A549 (cell line): ENCODE measurements around the gene KRT6B. TPM values are rescaled to one million over a fixed set of nuclear protein-coding genes. Genes with fewer than 3 reads are reported as not detected.
A peak's percentile ranks its signal among the peaks of the same experiment; 100 is the strongest.

Source experiments
- ATAC-seq, 2 experiments: fragments of 200-7000 bp in 1 of 2; fragments of >200 bp in 1 of 2; cut with Nextera tagmentation in 1 of 2; cut with Tn5 transposase in 1 of 2; 3 replicates each; pipeline versions ENCODE4 v1.8.0 to v1.9.1; 2018 to 2020; ENCODE audit warnings: mild to moderate bottlenecking in 1 of 2, moderate library complexity in 1 of 2
- CTCF ChIA-PET: fragments of 300-600 bp; sonication (Branson Sonifier 250); formaldehyde crosslinking; extraction: SDS; loops from one replicate; lab custom pipeline; 2021; ENCODE audit warnings: antibody characterized with exemption, inconsistent platforms; lab: Yijun Ruan, JAX
- POLR2A ChIA-PET: fragments of 350-600 bp; formaldehyde crosslinking; extraction: SDS; loops from one replicate; lab custom pipeline; 2021; ENCODE audit warnings: antibody characterized with exemption, inconsistent platforms; lab: Yijun Ruan, JAX
- DNase-seq, 2 experiments: peaks; one replicate each; pipeline versions ENCODE4 v3.0.0 to v3.0.0-alpha.2; 2011 to 2016; ENCODE audit warnings: low read depth in 1 of 2, low spot score in 1 of 2
- FAIRE-seq: peaks from 2 replicates; lab custom pipeline; 2011; peaks lifted over from hg19 to GRCh38; lab: Jason Lieb, UNC
- H3K27ac ChIP-seq, 2 experiments: fragments of >200 bp; sonication (Bioruptor Twin); formaldehyde crosslinking; 3 replicates each; pipeline ENCODE4 v1.5.1; 2016 to 2017
- H3K4me1 ChIP-seq: fragments of >200 bp; sonication (Bioruptor Twin); formaldehyde crosslinking; 3 replicates; pipeline ENCODE4 v1.6.1; 2016
- H3K4me2 ChIP-seq: fragments of >200 bp; sonication (Bioruptor Twin); formaldehyde crosslinking; 3 replicates; pipeline ENCODE4 v1.6.1; 2016
- H3K4me3 ChIP-seq: fragments of >200 bp; sonication (Bioruptor Twin); formaldehyde crosslinking; 3 replicates; pipeline ENCODE4 v1.5.1; 2016
- H3K9me3 ChIP-seq: fragments of >200 bp; sonication (Bioruptor Twin); formaldehyde crosslinking; 3 replicates; pipeline ENCODE4 v1.6.1; 2016
- BHLHE40 ChIP-seq: IDR thresholded peaks from 2 replicates; pipeline ENCODE4 v1.6.1; 2012; ENCODE audit warnings: low read depth, low read length, inconsistent platforms
- CBX8 ChIP-seq: fragments of 200-600 bp; sonication (generic); IDR thresholded peaks from 2 replicates; pipeline ENCODE4 v1.6.1; 2016
- EHMT2 ChIP-seq: fragments of 200-600 bp; sonication (generic); IDR thresholded peaks from 2 replicates; pipeline ENCODE4 v1.6.1; 2016; ENCODE audit warnings: antibody characterized with exemption, low read depth, mild to moderate bottlenecking, moderate library complexity
- EP300 ChIP-seq, 2 experiments: fragments of >200 bp; sonication (Bioruptor Twin); formaldehyde crosslinking; IDR thresholded peaks; 2 replicates in 1 of 2; 3 replicates in 1 of 2; pipeline ENCODE4 v1.6.1; 2016 to 2017
- ESRRA ChIP-seq: fragments of 150-350 bp; IDR thresholded peaks from 2 replicates; pipeline ENCODE4 v1.6.1; 2014; ENCODE audit warnings: mild to moderate bottlenecking, low read length, borderline replicate concordance
- HDAC2 ChIP-seq: fragments of 200-600 bp; sonication (generic); IDR thresholded peaks from 2 replicates; pipeline ENCODE4 v1.6.1; 2016
- HEYL ChIP-seq: fragments of 250-450 bp; sonication (Bioruptor Pico); IDR thresholded peaks from 2 replicates; pipeline ENCODE4 v1.8.0; 2021; ENCODE audit warnings: mild to moderate bottlenecking, moderate library complexity
- HOXA7 ChIP-seq: fragments of 250-450 bp; sonication (Bioruptor Pico); IDR thresholded peaks from 2 replicates; pipeline ENCODE4 v1.5.0; 2020; ENCODE audit warnings: mild to moderate bottlenecking, moderate library complexity
- HOXB13 ChIP-seq: fragments of 250-450 bp; sonication (Bioruptor Pico); IDR thresholded peaks from 2 replicates; pipeline ENCODE4 v1.5.0; 2020; ENCODE audit warnings: low read depth, mild to moderate bottlenecking, moderate library complexity
- HOXB5 ChIP-seq: fragments of 250-450 bp; sonication (Bioruptor Pico); IDR thresholded peaks from 2 replicates; pipeline ENCODE4 v1.5.0; 2020; ENCODE audit warnings: mild to moderate bottlenecking, moderate library complexity
- JUN ChIP-seq, 2 experiments: fragments of >200 bp; sonication (Bioruptor Twin); formaldehyde crosslinking; IDR thresholded peaks; 2 replicates in 1 of 2; 3 replicates in 1 of 2; pipeline ENCODE4 v1.6.1; 2016 to 2017
- JUNB ChIP-seq: fragments of >200 bp; sonication (Bioruptor Twin); formaldehyde crosslinking; IDR thresholded peaks from 2 replicates; pipeline ENCODE4 v1.6.1; 2016
- KDM1A ChIP-seq: fragments of 200-600 bp; sonication (generic); IDR thresholded peaks from 2 replicates; pipeline ENCODE4 v1.6.1; 2016; ENCODE audit warnings: low read depth, mild to moderate bottlenecking
- MAZ ChIP-seq: fragments of 150-350 bp; IDR thresholded peaks from 2 replicates; pipeline ENCODE4 v1.6.1; 2014; ENCODE audit warnings: antibody characterized with exemption, low read depth, low read length, borderline replicate concordance
- NPAS2 ChIP-seq: fragments of 250-450 bp; sonication (Bioruptor Pico); IDR thresholded peaks from 2 replicates; pipeline ENCODE4 v1.8.0; 2022; ENCODE audit warnings: mild to moderate bottlenecking, moderate library complexity, borderline replicate concordance
- RNF2 ChIP-seq: fragments of 200-600 bp; sonication (generic); IDR thresholded peaks from 2 replicates; pipeline ENCODE4 v1.6.1; 2016; ENCODE audit warnings: low read depth, mild to moderate bottlenecking, antibody characterized with exemption, moderate library complexity, borderline replicate concordance
- ZFP36 ChIP-seq: fragments of 450-650 bp; IDR thresholded peaks from 2 replicates; pipeline ENCODE4 v1.6.1; 2014; ENCODE audit warnings: borderline replicate concordance; ENCODE audit not compliant: partially characterized antibody
- ZNF302 ChIP-seq: fragments of 250-450 bp; sonication (Bioruptor Pico); IDR thresholded peaks from 2 replicates; pipeline ENCODE4 v1.9.0; 2021; ENCODE audit warnings: inconsistent platforms, mild to moderate bottlenecking, moderate library complexity
- WGBS: methylation state at CpG from one replicate; pipeline ENCODE4 v1.1.6; 2017; ENCODE audit errors: missing lambda C conversion rate; 5-methylcytosine and 5-hydroxymethylcytosine counted together
- polyA plus RNA-seq, 4 experiments: library from polyadenylated mRNA; depleted of rRNA in 3 of 4; stranded (reverse); fragments of >200 nt; fragmentation: RNase III in 1 of 4; extraction: RNeasy Plus Mini Kit Qiagen cat#74134 plus additional on column Dnase treatment in 1 of 4; gene quantifications; 2 replicates in 3 of 4; 3 replicates in 1 of 4; pipeline ENCODE4 v1.2.3, GENCODE V29; 2011 to 2017
- TF ChIP-seq, protein P1 (sequence below): fragments of 200-600 bp; sonication (generic); IDR thresholded peaks from 2 replicates; pipeline ENCODE4 v1.6.1; 2016; ENCODE audit warnings: antibody characterized with exemption, mild to moderate bottlenecking, moderate library complexity
- TF ChIP-seq, protein P2 (sequence below): IDR thresholded peaks from 2 replicates; pipeline ENCODE4 v1.6.1; 2012
- TF ChIP-seq, protein P3 (sequence below): IDR thresholded peaks from 2 replicates; pipeline ENCODE4 v1.6.1; 2012
- TF ChIP-seq, protein P4 (sequence below): fragments of >200 bp; sonication (Bioruptor Twin); formaldehyde crosslinking; IDR thresholded peaks from 3 replicates; pipeline ENCODE4 v1.5.1; 2016
- TF ChIP-seq, protein P5 (sequence below): fragments of 250-450 bp; sonication (Bioruptor Pico); IDR thresholded peaks from 2 replicates; pipeline ENCODE4 v1.5.0; 2020; ENCODE audit warnings: low read depth, mild to moderate bottlenecking, moderate library complexity

KRT6B gene
- polyA plus RNA-seq, 2 of the 4 experiments (the other 2 are of a cell fraction) = not detected

DNA sequence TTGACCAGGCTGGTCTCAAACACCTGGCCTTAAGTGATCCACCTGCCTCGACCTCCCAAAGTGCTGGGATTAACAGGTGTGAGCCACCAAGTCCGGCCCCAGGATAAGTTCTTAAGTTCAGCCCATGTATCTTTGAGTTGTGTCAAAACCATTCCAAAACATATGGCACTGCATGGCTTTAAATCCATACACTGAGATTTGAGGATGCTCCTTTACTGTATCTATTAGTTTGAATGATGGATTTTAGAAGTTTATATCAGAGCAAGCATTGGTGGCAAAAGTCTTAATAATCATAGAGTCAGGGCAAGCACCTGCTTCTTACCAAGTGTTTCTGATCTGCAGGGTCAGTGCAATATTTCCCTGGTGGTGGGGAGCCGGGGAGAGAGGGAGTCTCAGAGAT lies 6.1 kb downstream of the KRT6B start (continued):
- TF ChIP-seq HOXB5 (CRISPR knock-in tag) (no peak), HOXB13 (CRISPR knock-in tag) (no peak), BHLHE40 (no peak)

DNA sequence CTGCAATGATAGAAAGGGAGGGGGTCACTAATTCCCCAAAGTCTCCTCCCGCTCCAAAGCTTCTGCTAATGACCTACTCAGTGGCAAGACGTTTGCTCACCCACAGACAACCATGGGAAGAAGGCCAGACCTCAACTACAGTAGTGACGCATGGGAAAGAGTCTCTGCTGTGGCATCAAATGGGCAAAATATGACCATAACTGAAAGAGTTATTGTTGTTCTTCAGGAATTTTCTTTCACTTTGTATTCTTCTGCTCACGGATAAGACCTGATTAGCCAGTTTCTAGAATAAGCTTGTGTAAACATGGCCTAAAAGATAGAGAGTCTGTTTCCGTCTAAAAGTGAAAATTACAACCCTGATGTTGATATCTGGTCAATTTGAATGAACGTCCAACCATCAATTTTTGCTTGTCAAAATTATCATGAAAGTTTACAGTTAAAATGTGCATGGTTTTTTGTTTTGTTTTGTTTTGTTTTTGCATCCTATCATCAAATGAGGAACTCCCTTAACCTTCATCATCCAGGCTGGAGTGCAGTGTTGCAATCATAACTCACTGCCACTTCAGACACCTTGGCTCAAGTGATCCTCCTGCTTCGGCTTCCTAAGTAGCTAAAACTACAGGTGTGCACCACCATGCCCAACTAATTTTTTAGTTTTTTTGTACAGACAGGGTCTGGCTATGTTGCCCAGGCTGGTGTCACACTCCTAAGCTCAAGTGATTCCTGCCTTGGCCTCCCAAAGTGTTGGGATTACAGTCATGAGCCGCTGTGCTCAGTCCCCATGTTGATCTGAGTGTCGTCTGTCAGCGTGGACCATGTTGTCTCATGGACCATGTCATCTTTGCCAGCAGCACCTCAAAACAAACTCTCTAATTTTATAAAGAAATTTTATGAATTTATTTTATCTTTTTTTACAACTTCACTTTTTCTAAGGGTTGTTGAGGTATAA lies 7.0 kb downstream of the KRT6B start:
- Histone ChIP-seq H3K4me1 (peaks cover 28% of the 10 kb centered on the region), H3K9me3 (no peaks in the 10 kb centered on the region), H3K4me2 (no peak overlapping the region), H3K27ac (peak overlapping the region in 1 of 2 experiments; percentile 32; a peak in 1 of 6 replicates), H3K4me3 (no peak overlapping the region)
- DNase-seq = no peak
- 67% methylated on average over 10 of the region's 10 CpGs for WGBS
- CTCF ChIA-PET = interaction anchor here (1.3 to 2.0 kb wide), 3 partner anchors 52 to 426 kb away, joined by 3 to 6 read pairs (median 4); no protein-coding TSS in a partner anchor
- POLR2A ChIA-PET = no interaction called here
- no peak for ATAC-seq
- TF ChIP-seq CBX8 = no peak
- TF ChIP-seq HOXB13 (CRISPR knock-in tag) = no peak
- TF ChIP-seq JUNB = no peak
- TF ChIP-seq HEYL (CRISPR knock-in tag) = no peak
- TF ChIP-seq, protein P1, sequence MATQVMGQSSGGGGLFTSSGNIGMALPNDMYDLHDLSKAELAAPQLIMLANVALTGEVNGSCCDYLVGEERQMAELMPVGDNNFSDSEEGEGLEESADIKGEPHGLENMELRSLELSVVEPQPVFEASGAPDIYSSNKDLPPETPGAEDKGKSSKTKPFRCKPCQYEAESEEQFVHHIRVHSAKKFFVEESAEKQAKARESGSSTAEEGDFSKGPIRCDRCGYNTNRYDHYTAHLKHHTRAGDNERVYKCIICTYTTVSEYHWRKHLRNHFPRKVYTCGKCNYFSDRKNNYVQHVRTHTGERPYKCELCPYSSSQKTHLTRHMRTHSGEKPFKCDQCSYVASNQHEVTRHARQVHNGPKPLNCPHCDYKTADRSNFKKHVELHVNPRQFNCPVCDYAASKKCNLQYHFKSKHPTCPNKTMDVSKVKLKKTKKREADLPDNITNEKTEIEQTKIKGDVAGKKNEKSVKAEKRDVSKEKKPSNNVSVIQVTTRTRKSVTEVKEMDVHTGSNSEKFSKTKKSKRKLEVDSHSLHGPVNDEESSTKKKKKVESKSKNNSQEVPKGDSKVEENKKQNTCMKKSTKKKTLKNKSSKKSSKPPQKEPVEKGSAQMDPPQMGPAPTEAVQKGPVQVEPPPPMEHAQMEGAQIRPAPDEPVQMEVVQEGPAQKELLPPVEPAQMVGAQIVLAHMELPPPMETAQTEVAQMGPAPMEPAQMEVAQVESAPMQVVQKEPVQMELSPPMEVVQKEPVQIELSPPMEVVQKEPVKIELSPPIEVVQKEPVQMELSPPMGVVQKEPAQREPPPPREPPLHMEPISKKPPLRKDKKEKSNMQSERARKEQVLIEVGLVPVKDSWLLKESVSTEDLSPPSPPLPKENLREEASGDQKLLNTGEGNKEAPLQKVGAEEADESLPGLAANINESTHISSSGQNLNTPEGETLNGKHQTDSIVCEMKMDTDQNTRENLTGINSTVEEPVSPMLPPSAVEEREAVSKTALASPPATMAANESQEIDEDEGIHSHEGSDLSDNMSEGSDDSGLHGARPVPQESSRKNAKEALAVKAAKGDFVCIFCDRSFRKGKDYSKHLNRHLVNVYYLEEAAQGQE = no peak
- TF ChIP-seq ZFP36 = no peak
- TF ChIP-seq HDAC2 = no peak
- no peak for TF ChIP-seq MAZ
- no peak for TF ChIP-seq BHLHE40
- TF ChIP-seq ESRRA = no peak
- TF ChIP-seq, protein P2, sequence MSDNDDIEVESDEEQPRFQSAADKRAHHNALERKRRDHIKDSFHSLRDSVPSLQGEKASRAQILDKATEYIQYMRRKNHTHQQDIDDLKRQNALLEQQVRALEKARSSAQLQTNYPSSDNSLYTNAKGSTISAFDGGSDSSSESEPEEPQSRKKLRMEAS = no peak
- peak; percentile 36 for FAIRE-seq

DNA sequence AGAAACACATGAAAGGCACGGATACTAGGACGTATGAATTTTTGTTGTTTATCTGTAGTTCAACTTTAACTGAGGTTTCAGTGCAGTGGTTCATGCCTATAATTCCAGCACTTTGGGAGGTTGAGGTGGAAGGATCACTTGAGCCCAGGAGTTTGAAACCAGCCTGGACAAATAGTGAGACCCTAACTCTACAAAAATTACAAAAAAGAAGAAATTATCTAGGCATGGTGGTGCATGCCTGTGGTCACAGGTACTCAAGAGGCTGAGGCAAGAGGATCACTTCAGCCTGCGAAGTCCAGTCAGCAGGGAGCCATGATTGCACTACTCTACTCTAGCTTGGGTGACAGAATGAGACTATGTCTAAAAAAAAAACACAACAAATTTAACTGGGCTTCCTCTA lies 8.0 kb downstream of the KRT6B start:
- no peaks in the 10 kb centered on the region for H3K9me3 ChIP-seq
- ChIA-PET POLR2A (no interaction called here), CTCF (interaction anchor here (1.4 to 1.6 kb wide), 3 partner anchors 63 to 130 kb away, joined by 3 to 6 read pairs (median 6); no protein-coding TSS in a partner anchor)
- H3K4me2 ChIP-seq = no peak overlapping the region
- peaks cover 28% of the 10 kb centered on the region for H3K4me1 ChIP-seq
- FAIRE-seq (no peak), ATAC-seq (no peak), DNase-seq (no peak)
- 94% methylated on average over 3 of the region's 3 CpGs for WGBS
- H3K27ac ChIP-seq = peak overlapping the region in 1 of 2 experiments; percentile 32; a peak in 2 of 6 replicates
- H3K4me3 ChIP-seq = no peak overlapping the region
- TF ChIP-seq HOXB5 (CRISPR knock-in tag) (no peak), ZNF302 (no peak), HOXA7 (CRISPR knock-in tag) (no peak), EHMT2 (no peak), JUN (IDR thresholded peaks at IDR 0.05) (no peak), RNF2 (no peak), NPAS2 (CRISPR knock-in tag) (no peak), EP300 (IDR thresholded peaks at IDR 0.05) (no peak), KDM1A (no peak), HOXB13 (CRISPR knock-in tag) (no peak)
- TF ChIP-seq, protein P3, sequence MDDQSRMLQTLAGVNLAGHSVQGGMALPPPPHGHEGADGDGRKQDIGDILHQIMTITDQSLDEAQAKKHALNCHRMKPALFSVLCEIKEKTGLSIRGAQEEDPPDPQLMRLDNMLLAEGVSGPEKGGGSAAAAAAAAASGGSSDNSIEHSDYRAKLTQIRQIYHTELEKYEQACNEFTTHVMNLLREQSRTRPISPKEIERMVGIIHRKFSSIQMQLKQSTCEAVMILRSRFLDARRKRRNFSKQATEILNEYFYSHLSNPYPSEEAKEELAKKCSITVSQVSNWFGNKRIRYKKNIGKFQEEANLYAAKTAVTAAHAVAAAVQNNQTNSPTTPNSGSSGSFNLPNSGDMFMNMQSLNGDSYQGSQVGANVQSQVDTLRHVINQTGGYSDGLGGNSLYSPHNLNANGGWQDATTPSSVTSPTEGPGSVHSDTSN = no peak
- TF ChIP-seq, protein P4, sequence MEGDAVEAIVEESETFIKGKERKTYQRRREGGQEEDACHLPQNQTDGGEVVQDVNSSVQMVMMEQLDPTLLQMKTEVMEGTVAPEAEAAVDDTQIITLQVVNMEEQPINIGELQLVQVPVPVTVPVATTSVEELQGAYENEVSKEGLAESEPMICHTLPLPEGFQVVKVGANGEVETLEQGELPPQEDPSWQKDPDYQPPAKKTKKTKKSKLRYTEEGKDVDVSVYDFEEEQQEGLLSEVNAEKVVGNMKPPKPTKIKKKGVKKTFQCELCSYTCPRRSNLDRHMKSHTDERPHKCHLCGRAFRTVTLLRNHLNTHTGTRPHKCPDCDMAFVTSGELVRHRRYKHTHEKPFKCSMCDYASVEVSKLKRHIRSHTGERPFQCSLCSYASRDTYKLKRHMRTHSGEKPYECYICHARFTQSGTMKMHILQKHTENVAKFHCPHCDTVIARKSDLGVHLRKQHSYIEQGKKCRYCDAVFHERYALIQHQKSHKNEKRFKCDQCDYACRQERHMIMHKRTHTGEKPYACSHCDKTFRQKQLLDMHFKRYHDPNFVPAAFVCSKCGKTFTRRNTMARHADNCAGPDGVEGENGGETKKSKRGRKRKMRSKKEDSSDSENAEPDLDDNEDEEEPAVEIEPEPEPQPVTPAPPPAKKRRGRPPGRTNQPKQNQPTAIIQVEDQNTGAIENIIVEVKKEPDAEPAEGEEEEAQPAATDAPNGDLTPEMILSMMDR = no peak
- TF ChIP-seq, protein P5, sequence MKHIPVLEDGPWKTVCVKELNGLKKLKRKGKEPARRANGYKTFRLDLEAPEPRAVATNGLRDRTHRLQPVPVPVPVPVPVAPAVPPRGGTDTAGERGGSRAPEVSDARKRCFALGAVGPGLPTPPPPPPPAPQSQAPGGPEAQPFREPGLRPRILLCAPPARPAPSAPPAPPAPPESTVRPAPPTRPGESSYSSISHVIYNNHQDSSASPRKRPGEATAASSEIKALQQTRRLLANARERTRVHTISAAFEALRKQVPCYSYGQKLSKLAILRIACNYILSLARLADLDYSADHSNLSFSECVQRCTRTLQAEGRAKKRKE (CRISPR knock-in tag) = no peak
